ENCODE results near the gene ARPC1A.

- TF ChIP-seq CTCF (conservative IDR thresholded peaks at IDR 0.05; ENCODE audit: low read length) (no peak), EZH2phosphoT487 (IDR thresholded peaks at IDR 0.05; ENCODE audit: borderline replicate concordance, low read depth, low read length) (no peak)
These were observed 65.4 kb downstream of the ARPC1A start for GRCh38 chr7:99390941-99391602.
